ENCODE measurements around the gene NREP.

The NREP gene

DNA sequence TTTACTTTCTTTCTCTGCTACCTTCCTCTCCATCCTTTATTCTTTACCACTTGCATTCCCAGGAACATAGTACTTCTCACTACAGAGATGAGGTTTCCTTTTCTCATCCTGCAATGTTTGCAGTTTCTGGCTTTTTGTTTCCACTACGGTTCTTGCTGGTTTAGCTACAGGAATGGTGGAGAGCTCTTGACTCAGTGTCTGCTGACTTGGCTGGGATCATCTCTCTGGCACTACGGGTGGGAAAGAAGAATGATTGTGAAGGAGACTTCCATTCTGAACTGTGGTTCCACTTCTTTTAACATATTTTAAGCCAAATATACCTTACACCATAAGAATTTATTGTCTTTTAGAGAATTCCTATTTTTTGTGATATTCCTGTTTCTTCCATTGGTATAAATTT, 65.1 kb downstream of the NREP start:
- no peak for DNase-seq

DNA sequence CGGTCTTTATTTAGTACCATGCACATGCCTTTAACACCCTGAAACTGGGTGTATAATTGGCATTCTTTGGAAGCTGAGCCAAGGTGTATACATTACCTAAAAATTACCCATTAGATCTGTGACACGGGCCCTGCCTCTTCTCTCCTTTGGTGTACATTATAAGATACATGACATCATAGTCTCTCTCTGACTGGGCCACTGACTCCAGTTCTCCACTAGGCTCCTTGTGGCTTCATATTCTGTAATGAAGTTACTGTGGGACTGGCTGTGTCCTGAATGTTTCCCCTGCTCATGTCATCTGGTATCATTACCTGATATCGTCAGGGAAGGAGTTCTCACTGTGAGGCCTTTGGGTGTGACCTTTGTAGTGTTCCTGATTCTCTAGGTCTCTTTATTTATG, 65.5 kb downstream of the NREP start:
- DNase-seq, result no peak

DNA sequence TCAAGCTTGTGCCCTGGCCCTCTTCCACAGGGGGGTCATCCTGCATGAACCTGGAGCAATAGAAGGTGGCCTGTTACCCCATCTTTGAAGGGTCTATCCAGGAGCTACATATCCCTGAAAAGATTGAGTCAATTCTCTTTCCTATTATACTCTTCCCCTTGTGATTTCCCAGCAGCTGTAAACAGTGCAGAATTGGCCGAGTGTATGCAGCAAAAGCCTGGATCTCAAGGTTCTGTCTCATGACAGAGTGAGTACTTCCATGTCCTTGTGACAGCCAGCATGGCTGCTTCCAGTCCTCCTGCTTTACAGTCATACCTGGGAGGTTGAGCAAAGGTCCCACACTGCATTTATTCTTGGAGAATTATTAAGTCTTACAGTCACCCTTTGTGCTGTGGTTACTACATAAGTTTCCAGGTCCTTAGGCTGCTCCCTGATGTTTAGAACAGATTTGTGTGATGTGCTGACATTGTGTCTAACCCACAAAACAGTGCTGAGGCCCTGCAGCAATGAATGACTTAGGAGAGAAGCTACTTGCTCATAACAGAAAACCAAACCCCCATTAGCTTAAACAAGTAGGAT, 67.5 kb downstream of the NREP start:
- DNase-seq, result no peak

DNA sequence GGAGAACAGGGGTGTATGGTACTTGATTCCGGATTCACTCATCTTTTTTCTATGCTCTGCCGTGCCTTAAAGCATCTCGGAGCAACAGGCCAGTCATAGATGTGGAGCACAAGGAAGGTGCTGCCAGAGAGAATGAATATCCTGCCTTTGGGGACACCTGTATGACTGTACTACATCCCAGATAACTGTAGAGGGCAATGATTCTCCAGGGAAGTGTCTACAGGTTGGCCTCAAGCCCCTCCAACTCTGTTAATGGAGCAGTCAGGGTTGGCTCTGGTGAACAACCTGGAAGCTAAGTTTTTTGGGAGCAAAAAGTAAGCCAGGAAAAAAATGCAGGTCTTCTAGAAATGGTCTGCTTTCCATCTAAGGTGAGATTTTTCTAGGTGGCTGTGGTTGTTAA, 71.0 kb downstream of the NREP start:
- no peak for DNase-seq

DNA sequence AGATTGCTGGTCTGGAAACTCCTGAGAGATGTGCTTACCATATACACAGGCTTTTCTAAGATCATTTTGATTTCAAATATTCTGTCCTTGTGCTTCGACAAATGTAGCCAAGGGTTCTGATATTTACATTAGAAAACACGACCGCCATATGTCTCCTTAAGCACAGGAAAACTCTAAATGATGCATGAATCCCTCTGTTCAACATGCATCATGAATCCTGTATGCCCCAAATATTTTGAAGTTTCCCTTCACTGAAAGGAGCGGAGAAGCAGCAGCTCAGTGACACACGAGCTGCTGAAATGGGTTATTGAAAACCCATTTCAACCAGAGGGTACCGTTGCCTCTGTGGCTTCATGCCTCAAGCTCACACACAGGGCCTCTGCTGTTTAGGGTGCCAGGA, 74.4 kb downstream of the NREP start:
- no peak for DNase-seq

DNA sequence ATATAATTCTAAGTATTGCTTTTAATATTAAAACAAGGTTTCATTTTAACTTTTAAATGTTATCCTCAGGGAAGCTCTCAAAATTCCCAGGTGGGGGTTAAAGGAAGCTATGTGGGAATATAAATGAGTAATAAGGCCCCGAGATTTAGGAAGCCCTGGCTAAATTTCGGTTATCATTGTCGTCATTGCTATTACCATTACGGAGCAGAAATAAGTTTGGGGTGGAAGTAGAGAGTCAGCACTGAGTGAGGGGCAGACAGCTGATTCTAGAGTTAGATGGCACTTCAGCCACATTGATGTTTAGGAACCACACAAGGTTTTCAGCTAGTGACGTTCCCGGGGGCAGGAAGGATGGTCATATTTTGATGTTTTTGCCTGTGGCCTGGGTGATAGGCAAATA, 74.9 kb downstream of the NREP start:
- no peak for DNase-seq

- DNase-seq, result no peak
Measured at GRCh38 chr5:111681414-111682120, 75.4 kb downstream of the NREP start.

GRCh38 chr5:111680737-111681413, 76.1 kb downstream of the NREP start:
- peak; percentile 56 for DNase-seq

- DNase-seq, result no peak
Measured at GRCh38 chr5:111679611-111680010, 77.4 kb downstream of the NREP start.

Measured in GOT3 (cell line).